SK-N-SH treated with all-trans-retinoic acid at 6 μM for 48 hours (cell line): ENCODE results near the gene LIMS1.

Experiments used
- ATAC-seq: fragments of 200-7000 bp; cut with Tn5 transposase; 3 replicates; pipeline ENCODE4 v1.9.1; 2020; ENCODE audit warnings: mild to moderate bottlenecking, moderate library complexity
- ARNTL ChIP-seq: fragments of 450-650 bp; formaldehyde crosslinking; IDR thresholded peaks from 2 replicates; pipeline ENCODE4 v1.5.0; 2020; ENCODE audit warnings: low read depth, mild to moderate bottlenecking, moderate library complexity, borderline replicate concordance
- BACH2 ChIP-seq: fragments of 250-450 bp; sonication (Bioruptor Pico); IDR thresholded peaks from 2 replicates; pipeline ENCODE4 v1.9.0; 2021; ENCODE audit warnings: mild to moderate bottlenecking, borderline replicate concordance
- CSDC2 ChIP-seq: fragments of 250-450 bp; sonication (Bioruptor Pico); IDR thresholded peaks from 2 replicates; pipeline ENCODE4 v1.5.0; 2020; ENCODE audit warnings: mild to moderate bottlenecking, moderate library complexity
- ESRRG ChIP-seq: fragments of 250-450 bp; sonication (Bioruptor Pico); IDR thresholded peaks from 2 replicates; pipeline ENCODE4 v1.6.1; 2021; ENCODE audit warnings: mild to moderate bottlenecking
- GLIS3 ChIP-seq: fragments of 250-450 bp; sonication (Bioruptor Pico); IDR thresholded peaks from 2 replicates; pipeline ENCODE4 v1.5.0; 2020; ENCODE audit warnings: mild to moderate bottlenecking, moderate library complexity
- ISL1 ChIP-seq: fragments of 250-450 bp; sonication (Bioruptor Pico); IDR thresholded peaks from 2 replicates; pipeline ENCODE4 v2.1.2; 2022; ENCODE audit warnings: mild to moderate bottlenecking, moderate library complexity
- OSR1 ChIP-seq: fragments of 250-450 bp; sonication (Bioruptor Pico); IDR thresholded peaks from 2 replicates; pipeline ENCODE4 v1.8.0; 2022; ENCODE audit warnings: moderate library complexity, mild to moderate bottlenecking, inconsistent platforms
- PPARA ChIP-seq: fragments of 250-450 bp; sonication (Bioruptor Pico); IDR thresholded peaks from 2 replicates; pipeline ENCODE4 v1.5.0; 2020; ENCODE audit warnings: mild to moderate bottlenecking, borderline replicate concordance
- RARB ChIP-seq: fragments of 250-450 bp; sonication (Bioruptor Pico); IDR thresholded peaks from 2 replicates; pipeline ENCODE4 v1.8.0; 2021; ENCODE audit warnings: mild to moderate bottlenecking, moderate library complexity
- SNAI2 ChIP-seq: fragments of 250-450 bp; sonication (Bioruptor Pico); IDR thresholded peaks from 2 replicates; pipeline ENCODE4 v1.5.0; 2020; ENCODE audit warnings: mild to moderate bottlenecking, moderate library complexity
- TCF4 ChIP-seq: fragments of 250-450 bp; sonication (Bioruptor Pico); IDR thresholded peaks from 2 replicates; pipeline ENCODE4 v1.8.0; 2021; ENCODE audit warnings: mild to moderate bottlenecking, moderate library complexity, borderline replicate concordance
- TOX ChIP-seq: fragments of 250-450 bp; sonication (Bioruptor Pico); IDR thresholded peaks from 2 replicates; pipeline ENCODE4 v1.8.0; 2021; ENCODE audit warnings: mild to moderate bottlenecking, moderate library complexity, borderline replicate concordance
- ZC3H10 ChIP-seq: fragments of 250-450 bp; sonication (Bioruptor Pico); IDR thresholded peaks from 2 replicates; pipeline ENCODE4 v1.5.1; 2021; ENCODE audit warnings: mild to moderate bottlenecking, moderate library complexity
- ZFP3 ChIP-seq: fragments of 250-450 bp; sonication (Bioruptor Pico); IDR thresholded peaks from 2 replicates; pipeline ENCODE4 v1.5.0; 2020; ENCODE audit warnings: mild to moderate bottlenecking, moderate library complexity
- ZFP30 ChIP-seq: fragments of 450-650 bp; formaldehyde crosslinking; IDR thresholded peaks from 2 replicates; pipeline ENCODE4 v1.5.0; 2022; ENCODE audit warnings: mild to moderate bottlenecking, moderate library complexity
- ZNF565 ChIP-seq: fragments of 450-650 bp; formaldehyde crosslinking; conservative IDR thresholded peaks from 2 replicates; pipeline ENCODE4 v1.5.0; 2020; ENCODE audit warnings: low read depth, mild to moderate bottlenecking, moderate library complexity
- ZNF70 ChIP-seq: fragments of 450-650 bp; formaldehyde crosslinking; IDR thresholded peaks from 2 replicates; pipeline ENCODE4 v1.5.0; 2020; ENCODE audit warnings: mild to moderate bottlenecking, moderate library complexity
- ZNF8 ChIP-seq: fragments of 450-650 bp; formaldehyde crosslinking; IDR thresholded peaks from 2 replicates; pipeline ENCODE4 v1.5.0; 2020; ENCODE audit warnings: mild to moderate bottlenecking, moderate library complexity
- TF ChIP-seq, protein P1 (sequence below): fragments of 250-450 bp; sonication (Bioruptor Pico); IDR thresholded peaks from 2 replicates; pipeline ENCODE4 v1.8.0; 2020; ENCODE audit warnings: mild to moderate bottlenecking, moderate library complexity, borderline replicate concordance
- TF ChIP-seq, protein P2 (sequence below): fragments of 250-450 bp; sonication (Bioruptor Pico); IDR thresholded peaks from 2 replicates; pipeline ENCODE4 v1.5.1; 2021; ENCODE audit warnings: mild to moderate bottlenecking, moderate library complexity
- TF ChIP-seq, protein P3 (sequence below): fragments of 250-450 bp; sonication (Bioruptor Pico); IDR thresholded peaks from 2 replicates; pipeline ENCODE4 v1.5.0; 2020; ENCODE audit warnings: mild to moderate bottlenecking, moderate library complexity
- TF ChIP-seq, protein P4 (sequence below): fragments of 250-450 bp; sonication (Bioruptor Pico); IDR thresholded peaks from 2 replicates; pipeline ENCODE4 v1.8.0; 2021; ENCODE audit warnings: low read depth, mild to moderate bottlenecking, moderate library complexity, borderline replicate concordance
- TF ChIP-seq, protein P5 (sequence below): fragments of 250-450 bp; sonication (Bioruptor Pico); IDR thresholded peaks from 2 replicates; pipeline ENCODE4 v1.5.1; 2020; ENCODE audit warnings: low read depth, mild to moderate bottlenecking, moderate library complexity

LIMS1 gene

DNA sequence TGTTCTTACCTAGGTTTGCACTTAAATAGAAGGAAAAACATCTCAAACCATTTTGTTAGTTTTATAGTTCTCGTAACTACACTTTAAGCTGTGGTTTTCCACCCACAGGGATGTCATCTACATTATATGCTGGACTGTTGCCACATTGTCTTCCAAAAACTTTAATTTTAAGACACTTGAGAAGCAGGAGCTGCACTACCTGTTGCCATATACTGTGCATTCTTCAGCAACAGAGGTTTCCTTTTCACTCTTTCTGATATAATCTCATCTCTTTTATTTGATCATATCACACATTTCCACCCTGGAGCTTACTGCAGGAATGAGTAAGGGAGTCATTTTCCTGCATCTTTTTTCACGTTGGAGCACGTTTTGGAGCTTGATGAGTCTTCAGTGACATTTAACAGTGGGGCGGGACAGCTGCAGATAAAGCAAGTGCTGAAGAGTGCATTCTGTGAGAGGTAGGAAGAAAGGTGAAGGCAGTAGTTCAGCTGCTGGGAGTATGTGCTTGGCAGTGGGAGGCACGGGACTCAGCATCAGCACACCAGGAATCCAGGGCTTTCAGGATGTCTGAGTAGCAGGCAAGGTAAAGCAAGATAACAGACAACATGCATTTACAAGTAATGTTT, 3.8 kb downstream of the LIMS1 start:
- ATAC-seq = no peak
- no peak for TF ChIP-seq ARNTL (CRISPR knock-in tag)
- no peak for TF ChIP-seq ZFP3 (CRISPR knock-in tag)
- no peak for TF ChIP-seq ZNF565 (CRISPR knock-in tag)
- TF ChIP-seq TCF4 = no peak
- no peak for TF ChIP-seq OSR1 (CRISPR knock-in tag)
- no peak for TF ChIP-seq CSDC2 (CRISPR knock-in tag)
- TF ChIP-seq BACH2 (CRISPR knock-in tag) = no peak
- TF ChIP-seq PPARA = no peak
- TF ChIP-seq, protein P1, sequence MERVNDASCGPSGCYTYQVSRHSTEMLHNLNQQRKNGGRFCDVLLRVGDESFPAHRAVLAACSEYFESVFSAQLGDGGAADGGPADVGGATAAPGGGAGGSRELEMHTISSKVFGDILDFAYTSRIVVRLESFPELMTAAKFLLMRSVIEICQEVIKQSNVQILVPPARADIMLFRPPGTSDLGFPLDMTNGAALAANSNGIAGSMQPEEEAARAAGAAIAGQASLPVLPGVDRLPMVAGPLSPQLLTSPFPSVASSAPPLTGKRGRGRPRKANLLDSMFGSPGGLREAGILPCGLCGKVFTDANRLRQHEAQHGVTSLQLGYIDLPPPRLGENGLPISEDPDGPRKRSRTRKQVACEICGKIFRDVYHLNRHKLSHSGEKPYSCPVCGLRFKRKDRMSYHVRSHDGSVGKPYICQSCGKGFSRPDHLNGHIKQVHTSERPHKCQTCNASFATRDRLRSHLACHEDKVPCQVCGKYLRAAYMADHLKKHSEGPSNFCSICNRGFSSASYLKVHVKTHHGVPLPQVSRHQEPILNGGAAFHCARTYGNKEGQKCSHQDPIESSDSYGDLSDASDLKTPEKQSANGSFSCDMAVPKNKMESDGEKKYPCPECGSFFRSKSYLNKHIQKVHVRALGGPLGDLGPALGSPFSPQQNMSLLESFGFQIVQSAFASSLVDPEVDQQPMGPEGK (CRISPR knock-in tag) = no peak
- TF ChIP-seq ZFP30 (CRISPR knock-in tag) = no peak
- TF ChIP-seq ZC3H10 (CRISPR knock-in tag) = no peak
- no peak for TF ChIP-seq GLIS3 (CRISPR knock-in tag)
- no peak for TF ChIP-seq ISL1
- TF ChIP-seq, protein P2, sequence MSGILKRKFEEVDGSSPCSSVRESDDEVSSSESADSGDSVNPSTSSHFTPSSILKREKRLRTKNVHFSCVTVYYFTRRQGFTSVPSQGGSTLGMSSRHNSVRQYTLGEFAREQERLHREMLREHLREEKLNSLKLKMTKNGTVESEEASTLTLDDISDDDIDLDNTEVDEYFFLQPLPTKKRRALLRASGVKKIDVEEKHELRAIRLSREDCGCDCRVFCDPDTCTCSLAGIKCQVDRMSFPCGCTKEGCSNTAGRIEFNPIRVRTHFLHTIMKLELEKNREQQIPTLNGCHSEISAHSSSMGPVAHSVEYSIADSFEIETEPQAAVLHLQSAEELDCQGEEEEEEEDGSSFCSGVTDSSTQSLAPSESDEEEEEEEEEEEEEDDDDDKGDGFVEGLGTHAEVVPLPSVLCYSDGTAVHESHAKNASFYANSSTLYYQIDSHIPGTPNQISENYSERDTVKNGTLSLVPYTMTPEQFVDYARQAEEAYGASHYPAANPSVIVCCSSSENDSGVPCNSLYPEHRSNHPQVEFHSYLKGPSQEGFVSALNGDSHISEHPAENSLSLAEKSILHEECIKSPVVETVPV = no peak
- TF ChIP-seq, protein P3, sequence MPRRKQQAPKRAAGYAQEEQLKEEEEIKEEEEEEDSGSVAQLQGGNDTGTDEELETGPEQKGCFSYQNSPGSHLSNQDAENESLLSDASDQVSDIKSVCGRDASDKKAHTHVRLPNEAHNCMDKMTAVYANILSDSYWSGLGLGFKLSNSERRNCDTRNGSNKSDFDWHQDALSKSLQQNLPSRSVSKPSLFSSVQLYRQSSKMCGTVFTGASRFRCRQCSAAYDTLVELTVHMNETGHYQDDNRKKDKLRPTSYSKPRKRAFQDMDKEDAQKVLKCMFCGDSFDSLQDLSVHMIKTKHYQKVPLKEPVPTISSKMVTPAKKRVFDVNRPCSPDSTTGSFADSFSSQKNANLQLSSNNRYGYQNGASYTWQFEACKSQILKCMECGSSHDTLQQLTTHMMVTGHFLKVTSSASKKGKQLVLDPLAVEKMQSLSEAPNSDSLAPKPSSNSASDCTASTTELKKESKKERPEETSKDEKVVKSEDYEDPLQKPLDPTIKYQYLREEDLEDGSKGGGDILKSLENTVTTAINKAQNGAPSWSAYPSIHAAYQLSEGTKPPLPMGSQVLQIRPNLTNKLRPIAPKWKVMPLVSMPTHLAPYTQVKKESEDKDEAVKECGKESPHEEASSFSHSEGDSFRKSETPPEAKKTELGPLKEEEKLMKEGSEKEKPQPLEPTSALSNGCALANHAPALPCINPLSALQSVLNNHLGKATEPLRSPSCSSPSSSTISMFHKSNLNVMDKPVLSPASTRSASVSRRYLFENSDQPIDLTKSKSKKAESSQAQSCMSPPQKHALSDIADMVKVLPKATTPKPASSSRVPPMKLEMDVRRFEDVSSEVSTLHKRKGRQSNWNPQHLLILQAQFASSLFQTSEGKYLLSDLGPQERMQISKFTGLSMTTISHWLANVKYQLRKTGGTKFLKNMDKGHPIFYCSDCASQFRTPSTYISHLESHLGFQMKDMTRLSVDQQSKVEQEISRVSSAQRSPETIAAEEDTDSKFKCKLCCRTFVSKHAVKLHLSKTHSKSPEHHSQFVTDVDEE = no peak
- TF ChIP-seq ZNF70 = no peak

DNA sequence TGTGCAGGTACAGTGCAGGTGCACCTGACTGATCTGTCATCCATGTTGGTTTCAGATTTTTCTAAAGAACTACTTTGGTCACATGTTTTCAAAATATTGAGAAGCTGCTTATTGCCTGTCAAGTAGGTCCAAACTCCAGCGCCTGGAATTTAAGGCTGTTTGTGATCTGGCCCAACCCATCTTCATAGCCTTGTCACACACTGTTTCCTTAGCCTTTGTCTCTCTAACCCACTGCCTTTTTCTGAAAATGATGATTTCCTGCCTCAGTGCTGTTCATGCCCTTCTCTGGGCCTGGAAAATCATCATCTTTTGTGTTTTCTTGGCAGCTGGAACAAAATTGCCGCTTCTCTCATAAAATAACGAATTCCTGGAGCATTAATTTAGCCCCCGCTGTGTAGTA, 7.2 kb downstream of the LIMS1 start:
- TF ChIP-seq ZFP3 (CRISPR knock-in tag) (no peak), ESRRG (CRISPR knock-in tag) (no peak), ARNTL (CRISPR knock-in tag) (no peak), RARB (CRISPR knock-in tag) (no peak), SNAI2 (CRISPR knock-in tag) (no peak), ZC3H10 (CRISPR knock-in tag) (no peak), CSDC2 (CRISPR knock-in tag) (no peak), ZNF565 (CRISPR knock-in tag) (no peak), BACH2 (CRISPR knock-in tag) (no peak), ZNF8 (no peak), GLIS3 (CRISPR knock-in tag) (no peak), TOX (CRISPR knock-in tag) (no peak), TCF4 (no peak), ISL1 (no peak)
- TF ChIP-seq, protein P1 (CRISPR knock-in tag) = no peak
- TF ChIP-seq, protein P4, sequence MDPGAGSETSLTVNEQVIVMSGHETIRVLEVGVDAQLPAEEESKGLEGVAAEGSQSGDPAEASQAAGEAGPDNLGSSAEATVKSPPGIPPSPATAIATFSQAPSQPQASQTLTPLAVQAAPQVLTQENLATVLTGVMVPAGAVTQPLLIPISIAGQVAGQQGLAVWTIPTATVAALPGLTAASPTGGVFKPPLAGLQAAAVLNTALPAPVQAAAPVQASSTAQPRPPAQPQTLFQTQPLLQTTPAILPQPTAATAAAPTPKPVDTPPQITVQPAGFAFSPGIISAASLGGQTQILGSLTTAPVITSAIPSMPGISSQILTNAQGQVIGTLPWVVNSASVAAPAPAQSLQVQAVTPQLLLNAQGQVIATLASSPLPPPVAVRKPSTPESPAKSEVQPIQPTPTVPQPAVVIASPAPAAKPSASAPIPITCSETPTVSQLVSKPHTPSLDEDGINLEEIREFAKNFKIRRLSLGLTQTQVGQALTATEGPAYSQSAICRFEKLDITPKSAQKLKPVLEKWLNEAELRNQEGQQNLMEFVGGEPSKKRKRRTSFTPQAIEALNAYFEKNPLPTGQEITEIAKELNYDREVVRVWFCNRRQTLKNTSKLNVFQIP = no peak
- TF ChIP-seq, protein P2 = no peak
- TF ChIP-seq, protein P3 = no peak
- TF ChIP-seq, protein P5, sequence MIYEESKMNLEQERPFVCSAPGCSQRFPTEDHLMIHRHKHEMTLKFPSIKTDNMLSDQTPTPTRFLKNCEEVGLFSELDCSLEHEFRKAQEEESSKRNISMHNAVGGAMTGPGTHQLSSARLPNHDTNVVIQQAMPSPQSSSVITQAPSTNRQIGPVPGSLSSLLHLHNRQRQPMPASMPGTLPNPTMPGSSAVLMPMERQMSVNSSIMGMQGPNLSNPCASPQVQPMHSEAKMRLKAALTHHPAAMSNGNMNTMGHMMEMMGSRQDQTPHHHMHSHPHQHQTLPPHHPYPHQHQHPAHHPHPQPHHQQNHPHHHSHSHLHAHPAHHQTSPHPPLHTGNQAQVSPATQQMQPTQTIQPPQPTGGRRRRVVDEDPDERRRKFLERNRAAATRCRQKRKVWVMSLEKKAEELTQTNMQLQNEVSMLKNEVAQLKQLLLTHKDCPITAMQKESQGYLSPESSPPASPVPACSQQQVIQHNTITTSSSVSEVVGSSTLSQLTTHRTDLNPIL (CRISPR knock-in tag) = no peak

More for the DNA sequence above, 7.2 kb downstream of the LIMS1 start:
- no peak for ATAC-seq
